ENCODE measurements around the gene BCL2L15.
"Not testable (repeated sequence)": the region's sequence is repeated elsewhere in the genome, so short reads cannot be mapped to it uniquely, and the experiment has no call there.

The BCL2L15 gene

GRCh38 chr1:113871597-113872113 is 15.7 kb downstream of the BCL2L15 start, which contains the start of gene PTPN22:
TSS of gene PTPN22 (minus strand) at chr1:113871712.
- DNase-seq (ENCODE audit: low read depth) = peak; percentile 73

DNA sequence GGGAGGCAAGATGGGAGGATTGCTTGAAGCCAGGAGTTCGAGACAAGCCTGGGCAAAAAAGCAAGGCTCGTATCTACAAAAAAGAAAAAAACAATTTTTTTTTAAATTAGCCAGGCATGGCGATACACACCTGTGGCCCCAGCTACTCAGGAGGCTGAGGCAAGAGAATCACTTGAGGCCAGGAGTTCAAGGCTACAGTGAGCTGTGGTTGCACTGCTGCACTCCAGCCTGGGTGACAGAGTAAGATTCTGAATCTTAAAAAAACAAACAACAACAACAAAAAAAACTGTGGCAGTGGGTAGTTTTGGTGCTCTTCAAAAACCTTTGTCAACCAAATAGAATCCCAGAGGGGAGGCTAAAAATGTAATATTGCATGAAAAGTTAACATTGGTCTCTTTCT is 16.6 kb downstream of the BCL2L15 start:
- no peak for DNase-seq (ENCODE audit: low read depth)

DNA sequence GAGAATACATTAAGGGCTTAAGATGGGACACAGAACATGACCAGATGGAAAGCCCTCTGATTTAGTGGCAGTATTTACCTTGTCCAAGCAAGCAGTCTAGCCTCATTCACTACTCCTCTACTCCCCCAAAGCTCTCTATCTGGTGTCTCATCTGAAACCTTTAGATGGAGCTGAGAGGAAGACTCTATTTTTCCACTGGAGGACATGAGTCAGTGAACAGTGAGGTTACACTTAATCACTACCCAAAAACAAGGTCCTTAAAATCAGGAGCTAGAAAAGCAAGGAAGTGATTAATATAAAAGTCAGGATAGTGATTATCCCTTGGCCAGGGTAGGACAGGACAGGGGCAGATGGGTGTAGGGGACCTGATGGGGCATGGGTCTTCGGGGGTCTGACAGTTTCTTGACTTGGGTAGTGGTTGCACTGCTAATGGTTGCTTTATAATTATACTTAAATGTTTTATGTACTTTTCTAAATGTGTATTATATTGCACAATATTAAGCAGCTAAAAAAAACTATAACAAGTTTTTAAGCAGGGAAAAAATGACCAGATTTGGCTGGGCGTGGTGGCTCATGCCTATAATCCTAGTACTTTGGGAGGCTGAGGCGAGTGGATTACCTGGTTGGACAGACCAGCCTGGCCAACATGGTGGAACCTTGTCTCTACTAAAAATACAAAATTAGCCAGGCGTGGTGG is 18.8 kb downstream of the BCL2L15 start:
- DNase-seq (ENCODE audit: low read depth) = peak; percentile 43

GRCh38 chr1:113861641-113862040 is 25.7 kb downstream of the BCL2L15 start:
- DNase-seq (ENCODE audit: low read depth) = no peak

GRCh38 chr1:113860891-113861290 is 26.5 kb downstream of the BCL2L15 start:
- peak; percentile 65 for DNase-seq (ENCODE audit: low read depth)

GRCh38 chr1:113859478-113860175 is 27.8 kb downstream of the BCL2L15 start:
- no peak for DNase-seq (ENCODE audit: low read depth)

- DNase-seq (ENCODE audit: low read depth) = no peak
Measured at GRCh38 chr1:113858982-113859381, 28.4 kb downstream of the BCL2L15 start.

DNA sequence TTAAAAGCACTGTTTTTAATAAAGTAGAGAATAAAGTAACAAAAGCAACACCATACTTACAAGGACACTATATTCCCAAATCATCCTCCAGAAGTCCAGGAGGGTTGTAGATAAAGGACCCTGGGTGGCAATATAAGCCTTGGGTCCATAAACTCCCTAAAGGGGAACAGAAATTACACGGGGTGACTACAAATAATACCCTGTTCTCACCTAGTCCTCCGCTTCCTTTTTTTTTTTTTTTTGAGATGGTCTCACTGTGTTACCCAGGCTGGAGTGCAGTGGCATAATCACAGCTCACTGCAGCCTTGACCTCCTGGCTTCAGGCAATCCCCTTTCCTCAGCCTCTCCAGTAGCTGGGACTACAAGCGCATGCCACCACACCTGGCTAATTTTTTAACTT is 29.0 kb downstream of the BCL2L15 start:
- no peak for DNase-seq (ENCODE audit: low read depth)

GRCh38 chr1:113857776-113858175 is 29.6 kb downstream of the BCL2L15 start:
- DNase-seq (ENCODE audit: low read depth) = no peak

GRCh38 chr1:113856401-113856790 is 31.0 kb downstream of the BCL2L15 start:
- DNase-seq (ENCODE audit: low read depth) = no peak

GRCh38 chr1:113855630-113856400 is 31.6 kb downstream of the BCL2L15 start:
- DNase-seq (ENCODE audit: low read depth) = no peak

DNA sequence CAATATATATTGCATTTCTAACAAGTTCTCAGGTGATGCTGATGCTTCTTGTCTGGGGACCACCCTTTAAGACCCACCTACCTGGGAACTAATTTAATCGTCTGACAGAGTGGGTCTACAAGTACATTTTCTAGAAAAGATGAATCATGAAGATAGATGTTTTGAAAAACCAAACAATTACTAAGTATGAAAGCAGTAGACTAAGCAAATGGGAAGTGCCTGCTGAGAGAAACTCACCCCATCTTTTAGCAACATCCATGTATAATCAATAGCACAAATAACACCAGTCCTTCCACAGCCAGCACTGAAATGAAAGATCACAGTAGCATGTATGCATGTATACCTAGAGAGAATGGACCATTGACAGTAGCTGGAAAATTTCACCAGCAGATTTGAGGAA is 33.1 kb downstream of the BCL2L15 start:
- no peak for DNase-seq (ENCODE audit: low read depth)

DNA sequence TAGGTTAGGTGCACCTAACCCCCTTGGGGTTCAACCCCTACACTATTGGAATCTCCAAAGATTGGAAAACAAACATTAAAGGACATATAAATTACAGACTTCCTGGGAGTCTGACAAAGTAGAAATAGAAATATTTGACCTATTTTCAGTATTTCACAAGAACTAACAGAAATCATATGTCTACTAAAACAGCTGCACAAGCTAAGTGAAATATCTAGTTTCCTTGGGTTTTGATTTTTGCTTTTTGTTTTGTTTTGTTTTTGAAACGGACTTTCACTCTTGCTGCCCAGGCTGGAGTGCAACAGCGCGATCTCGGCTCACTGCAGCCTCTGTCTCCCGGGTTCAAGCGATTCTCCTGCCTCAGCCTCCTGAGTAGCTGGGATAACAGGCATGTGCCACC is 34.7 kb downstream of the BCL2L15 start:
- not testable (repeated sequence) for DNase-seq (ENCODE audit: low read depth)

GRCh38 chr1:113850127-113850796 is 37.1 kb downstream of the BCL2L15 start:
- DNase-seq (ENCODE audit: low read depth) = no peak

DNA sequence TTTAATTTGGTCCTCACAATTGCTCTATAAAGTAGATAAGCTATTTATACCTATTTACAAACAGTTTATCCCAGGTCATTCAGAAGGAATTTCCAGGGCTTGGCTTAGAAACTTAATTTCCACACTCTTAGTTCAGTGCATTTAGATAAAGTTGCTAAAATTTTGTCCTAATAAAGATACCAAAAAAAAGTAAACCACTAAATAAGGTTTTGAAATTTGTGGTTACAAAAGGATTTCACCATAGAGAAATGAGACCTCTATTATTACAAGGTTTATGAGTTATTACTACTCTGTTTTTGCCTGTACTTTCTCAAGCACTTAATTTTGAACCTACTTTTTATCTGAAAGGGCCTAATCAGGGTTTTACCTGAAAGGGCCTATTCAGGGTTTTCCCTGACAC is 38.3 kb downstream of the BCL2L15 start:
- no peak for DNase-seq (ENCODE audit: low read depth)

GRCh38 chr1:113846391-113847035 is 40.9 kb downstream of the BCL2L15 start:
- DNase-seq (ENCODE audit: low read depth) = no peak

GRCh38 chr1:113836534-113836933 is 50.8 kb downstream of the BCL2L15 start:
- no peak for DNase-seq (ENCODE audit: low read depth)

- no peak for DNase-seq (ENCODE audit: low read depth)
Measured at GRCh38 chr1:113835686-113836290, 51.6 kb downstream of the BCL2L15 start.

DNA sequence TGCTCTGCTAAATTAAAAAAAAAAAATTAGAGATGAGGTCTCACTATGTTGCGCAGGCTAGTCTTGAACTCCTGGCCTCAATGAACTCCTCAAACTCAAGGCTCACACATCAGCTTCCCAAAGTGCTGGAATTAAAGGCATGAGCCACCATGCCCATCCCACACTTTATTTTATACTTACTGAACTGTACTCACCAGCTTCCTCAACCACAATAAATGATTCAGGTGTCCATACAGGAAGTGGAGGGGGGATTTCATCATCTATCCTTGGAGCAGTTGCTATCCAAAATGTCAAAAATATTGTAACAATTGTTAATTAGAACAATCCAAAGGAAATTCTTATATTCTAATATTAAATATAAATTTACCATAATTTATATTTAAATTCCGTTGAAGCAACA is 52.7 kb downstream of the BCL2L15 start:
- no peak for DNase-seq (ENCODE audit: low read depth)

All from non-pigmented ciliary epithelial cell (primary cell).